ENCODE data around the gene RMRP.

RMRP gene

DNA sequence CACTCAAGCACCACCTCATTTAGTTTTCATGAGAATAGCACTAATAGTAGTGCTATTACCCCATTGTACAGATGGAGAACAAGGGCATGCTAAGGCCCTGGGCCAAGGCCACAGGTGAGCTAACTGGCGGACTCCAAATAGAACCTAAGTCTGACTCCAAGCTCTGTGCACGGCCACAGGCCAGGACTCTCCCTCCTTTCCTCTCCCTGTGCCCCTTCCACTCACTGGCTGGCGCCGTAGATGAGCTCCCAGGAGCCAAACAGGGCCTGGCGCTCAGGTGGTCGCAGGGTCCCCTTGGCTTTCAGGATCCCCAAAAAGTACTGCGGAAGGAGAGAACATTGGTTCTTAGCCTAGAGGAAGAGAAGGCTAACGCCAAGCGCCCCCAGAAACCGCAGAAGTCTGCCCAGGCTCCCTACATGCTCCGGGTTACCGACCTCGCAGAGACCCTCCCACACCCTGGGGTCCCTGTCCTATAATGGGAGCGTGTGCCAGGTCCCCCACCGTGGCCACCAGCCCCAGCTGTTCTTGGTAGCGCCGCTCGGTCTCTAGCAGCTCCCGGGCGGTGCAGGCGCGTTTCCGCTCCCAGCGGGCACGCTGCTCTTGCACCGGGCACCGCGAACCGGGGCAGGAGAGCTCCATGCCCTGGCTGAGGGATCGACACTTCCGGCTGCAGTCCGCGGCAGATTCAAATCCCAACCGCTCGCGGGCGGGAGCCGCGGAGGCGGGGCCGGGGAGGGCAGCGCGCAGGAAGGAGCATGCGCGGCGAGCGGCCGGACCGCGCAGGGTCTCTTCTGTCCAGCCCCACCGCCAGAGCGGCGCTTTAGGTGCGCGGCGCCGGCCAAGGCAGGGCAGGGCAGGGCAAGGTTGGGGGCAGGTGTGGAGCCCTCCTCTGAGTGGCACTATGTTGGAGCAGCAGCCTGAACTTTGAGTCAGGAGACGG is 7.0 kb upstream of the RMRP start, which contains the start of gene ARHGEF39:
Gene ARHGEF39 (minus strand): TSS at position 665 of the 940 bp plus-strand sequence. CDS start 26 bp downstream, at position 639.
- Mint-ChIP-seq H3K9me3 (no peaks in the 10 kb centered on the region), H3K27me3 (peaks cover 2% of the 10 kb centered on the region), H3K36me3 (ENCODE audit: low read depth) (peaks cover 24% of the 10 kb centered on the region), H3K4me1 (peaks cover 53% of the 10 kb centered on the region), H3K4me3 (peak within 1 kb of the TSS; percentile 81), H3K27ac (peak within 1 kb of the TSS; percentile 72)
- ATAC-seq (peak; percentile 88), DNase-seq (peak; percentile 84)

DNA sequence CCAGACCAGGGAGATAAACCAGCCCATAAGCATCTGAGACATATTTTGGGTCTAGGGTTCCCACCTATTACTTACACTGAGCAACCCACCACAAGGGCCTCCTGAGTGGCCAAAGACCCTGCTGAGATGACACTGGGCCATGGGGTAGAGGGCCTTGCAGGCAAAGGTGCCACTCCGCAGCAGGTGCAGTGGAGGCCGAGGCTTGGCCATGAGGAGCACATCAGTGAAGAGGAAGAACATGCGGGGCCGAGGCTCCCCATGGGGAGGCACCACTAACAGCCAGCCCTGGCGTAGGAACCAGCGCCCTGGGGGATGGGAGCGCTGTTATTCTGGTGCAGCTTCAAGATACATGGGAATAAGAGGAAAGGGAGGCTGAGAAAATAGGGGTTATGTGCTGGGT is 4.6 kb upstream of the RMRP start:
- Mint-ChIP-seq H3K27ac (no peak overlapping the region), H3K9me3 (peaks cover 4% of the 10 kb centered on the region), H3K4me3 (no peak overlapping the region), H3K36me3 (ENCODE audit: low read depth) (peaks cover 35% of the 10 kb centered on the region), H3K27me3 (peaks cover 6% of the 10 kb centered on the region), H3K4me1 (peaks cover 69% of the 10 kb centered on the region)
- DNase-seq (no peak), ATAC-seq (no peak)

DNA sequence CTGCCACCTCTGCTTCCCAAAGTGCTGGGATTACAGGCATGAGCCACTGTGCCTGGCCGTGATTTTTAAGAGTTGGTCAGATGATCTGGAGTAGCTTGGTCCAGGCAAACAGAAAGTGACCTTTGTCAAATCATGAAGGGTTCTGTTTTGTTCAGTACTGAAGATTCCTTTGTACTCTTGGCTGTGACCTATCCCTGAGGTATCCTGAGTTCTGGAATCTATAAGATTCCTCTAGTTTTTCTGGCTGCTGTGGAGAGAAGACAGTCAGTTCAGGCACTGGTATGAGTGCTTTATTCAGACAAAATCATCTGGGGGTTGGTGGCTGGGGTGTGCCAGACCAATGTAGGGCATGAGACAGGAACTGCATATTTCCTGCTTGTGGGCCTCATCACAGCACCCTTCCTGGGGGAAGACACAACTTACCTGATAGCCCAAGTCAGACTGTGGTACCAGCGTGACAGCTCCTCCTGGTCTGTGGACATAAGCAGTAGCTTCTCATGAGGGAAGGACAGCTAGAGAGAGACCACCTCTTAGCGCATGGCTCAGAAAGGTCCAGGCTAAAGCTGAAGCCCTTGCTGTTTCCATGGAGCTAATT is 4.0 kb upstream of the RMRP start:
- ATAC-seq (no peak), DNase-seq (no peak)
- H3K27me3 Mint-ChIP-seq = peaks cover 6% of the 10 kb centered on the region
- H3K27ac Mint-ChIP-seq = peak overlapping the region; percentile 60
- peaks cover 74% of the 10 kb centered on the region for H3K4me1 Mint-ChIP-seq
- peaks cover 35% of the 10 kb centered on the region for H3K36me3 Mint-ChIP-seq (ENCODE audit: low read depth)
- peaks cover 4% of the 10 kb centered on the region for H3K9me3 Mint-ChIP-seq
- H3K4me3 Mint-ChIP-seq = no peak overlapping the region

DNA sequence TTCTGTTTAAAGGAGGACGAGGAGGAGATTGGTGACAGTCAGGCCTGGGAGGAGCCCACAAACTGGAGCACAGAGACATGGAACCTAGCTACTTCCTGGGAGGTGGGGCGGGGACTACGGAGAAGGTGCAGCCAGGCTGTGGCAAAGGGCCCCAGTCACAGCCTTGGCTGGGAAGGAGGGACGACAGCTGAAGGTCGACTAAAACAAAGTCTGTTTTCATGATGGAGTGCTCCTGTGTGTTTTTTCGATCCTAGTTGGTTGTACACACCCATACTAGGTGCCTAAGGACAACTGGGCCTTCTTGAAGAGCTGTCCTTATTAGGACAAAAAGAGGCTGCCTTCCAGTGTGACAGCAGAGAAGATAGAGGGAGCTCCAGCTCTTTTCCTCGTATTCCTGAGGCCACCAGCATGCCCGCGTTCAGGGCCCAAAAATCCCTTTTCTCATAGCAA is 3.2 kb upstream of the RMRP start:
- Mint-ChIP-seq H3K4me3 (no peak overlapping the region), H3K36me3 (ENCODE audit: low read depth) (peaks cover 35% of the 10 kb centered on the region), H3K27ac (no peak overlapping the region), H3K9me3 (peaks cover 4% of the 10 kb centered on the region), H3K27me3 (peaks cover 5% of the 10 kb centered on the region), H3K4me1 (peaks cover 83% of the 10 kb centered on the region)
- ATAC-seq = no peak
- no peak for DNase-seq

DNA sequence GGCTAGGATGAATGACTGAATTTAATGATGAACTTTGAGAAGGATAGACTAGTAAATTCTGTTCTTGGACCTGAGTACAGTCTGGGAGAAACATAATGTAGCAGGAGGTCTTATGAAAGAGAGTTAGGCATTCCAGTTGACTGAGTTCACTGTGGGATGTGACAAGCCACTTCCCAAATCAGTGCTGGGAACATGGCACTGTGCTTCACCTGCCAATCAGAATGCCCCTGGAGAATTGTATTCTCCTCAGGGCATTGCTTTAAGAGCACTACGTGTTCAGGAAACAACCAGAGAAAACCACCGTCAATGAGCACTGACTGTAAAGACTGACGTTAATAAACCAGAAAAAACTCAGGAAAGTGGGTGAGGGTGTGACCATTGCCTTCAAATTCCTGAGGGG is 1.5 kb upstream of the RMRP start:
- H3K9me3 Mint-ChIP-seq = peaks cover 4% of the 10 kb centered on the region

DNA sequence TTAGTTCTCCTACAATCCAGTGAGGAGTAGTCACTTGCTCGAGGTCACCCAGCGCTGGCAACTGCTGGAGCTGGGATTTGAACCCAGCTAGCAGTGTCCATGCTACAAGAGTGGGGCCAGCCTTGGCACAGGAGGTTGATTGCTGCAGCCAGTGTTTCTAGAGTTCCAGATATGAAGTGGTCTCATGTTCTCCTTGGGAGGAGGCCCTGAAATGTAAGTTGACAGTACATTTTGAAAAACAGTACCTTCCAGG is 1.1 kb upstream of the RMRP start:
- Mint-ChIP-seq H3K4me1 (peaks cover 72% of the 10 kb centered on the region), H3K36me3 (ENCODE audit: low read depth) (peaks cover 35% of the 10 kb centered on the region), H3K27ac (peak overlapping the region; percentile 100), H3K4me3 (peak overlapping the region; percentile 86), H3K9me3 (peaks cover 4% of the 10 kb centered on the region), H3K27me3 (peaks cover 5% of the 10 kb centered on the region)
- DNase-seq (no peak), ATAC-seq (no peak)

More for the DNA sequence above, 1.5 kb upstream of the RMRP start:
- Mint-ChIP-seq H3K4me1 (peaks cover 76% of the 10 kb centered on the region), H3K4me3 (peak overlapping the region; percentile 86), H3K27me3 (peaks cover 5% of the 10 kb centered on the region), H3K36me3 (ENCODE audit: low read depth) (peaks cover 35% of the 10 kb centered on the region), H3K27ac (peak overlapping the region; percentile 100)
- no peak for DNase-seq
- no peak for ATAC-seq

DNA sequence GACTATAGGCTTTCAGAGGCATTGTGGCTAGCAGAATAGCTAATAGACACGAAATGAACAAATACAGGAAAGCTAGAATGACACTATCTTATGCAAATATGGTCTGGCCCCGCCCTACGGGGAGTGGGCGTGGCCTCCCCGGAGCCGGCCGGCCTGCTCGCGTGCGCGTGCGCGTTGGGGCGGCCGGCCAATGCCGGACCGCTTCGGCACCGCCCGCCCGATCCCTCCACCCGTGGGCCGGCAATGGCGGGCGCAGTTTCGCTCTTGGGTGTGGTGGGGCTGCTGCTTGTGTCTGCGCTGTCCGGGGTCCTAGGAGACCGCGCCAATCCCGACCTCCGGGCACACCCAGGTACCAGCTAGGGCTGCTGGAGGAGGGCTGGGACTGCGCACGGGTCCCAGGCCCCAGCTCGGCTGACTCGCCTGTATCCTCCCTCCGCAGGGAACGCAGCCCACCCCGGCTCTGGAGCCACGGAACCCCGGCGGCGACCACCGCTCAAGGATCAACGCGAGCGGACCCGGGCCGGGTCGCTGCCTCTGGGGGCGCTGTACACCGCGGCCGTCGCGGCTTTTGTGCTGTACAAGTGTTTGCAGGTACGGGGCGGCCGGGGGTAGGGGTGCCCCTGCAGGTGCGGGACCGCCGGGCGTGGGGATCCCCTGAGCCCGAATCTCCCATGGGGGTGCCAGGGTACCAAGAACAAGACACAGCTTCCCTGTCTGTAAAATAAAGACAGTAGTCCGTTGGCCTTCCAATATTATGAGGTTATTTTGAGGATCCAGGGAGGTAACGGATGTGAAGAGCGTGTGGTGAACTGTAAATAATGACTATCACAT is 533 bp upstream of the RMRP start, which contains the start of gene CCDC107:
Gene CCDC107 (plus strand): TSS at position 156 of the 831 bp plus-strand sequence. CDS start 88 bp downstream, at position 244.
- Mint-ChIP-seq H3K9me3 (peaks cover 4% of the 10 kb centered on the region), H3K36me3 (ENCODE audit: low read depth) (peaks cover 35% of the 10 kb centered on the region), H3K4me1 (peaks cover 67% of the 10 kb centered on the region), H3K27me3 (peaks cover 5% of the 10 kb centered on the region), H3K4me3 (peak within 1 kb of the TSS; percentile 86), H3K27ac (peak within 1 kb of the TSS; percentile 100)
- DNase-seq (peak; percentile 86), ATAC-seq (peak; percentile 57)

DNA sequence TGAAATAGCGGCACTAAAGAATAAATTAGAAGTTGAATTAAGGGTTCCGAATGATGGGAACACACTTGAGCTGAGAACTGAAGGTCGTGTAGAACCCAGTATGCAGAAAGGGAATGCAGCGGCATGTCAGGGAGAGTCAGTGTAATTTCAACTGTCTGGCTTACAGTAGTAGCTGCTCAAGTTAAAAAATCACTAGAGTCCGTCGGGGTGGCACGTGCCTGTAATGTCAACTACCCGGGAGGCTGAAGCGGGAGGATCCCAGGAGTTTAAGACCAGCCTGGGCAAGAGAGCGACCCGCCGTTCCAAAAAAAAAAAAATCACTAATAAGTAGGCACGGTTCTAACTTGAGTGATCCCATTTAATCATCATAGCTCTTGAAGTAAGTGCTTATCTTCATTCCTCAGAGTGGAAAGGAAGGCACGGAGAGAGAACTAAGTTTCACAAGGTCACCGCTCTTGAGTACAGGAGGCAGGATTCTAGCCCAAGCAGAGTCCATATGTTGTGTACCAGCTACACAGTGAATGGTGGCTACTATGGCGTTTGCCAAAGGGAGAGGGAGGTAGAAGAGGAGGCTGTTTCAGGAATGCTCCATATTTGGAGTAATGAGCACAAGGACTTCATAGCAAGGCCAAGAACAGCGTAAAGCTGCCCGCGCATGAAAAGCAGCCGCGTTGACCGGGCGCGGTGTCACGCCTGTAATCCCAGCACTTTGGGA is 831 bp downstream of the RMRP start:
- Mint-ChIP-seq H3K9me3 (peaks cover 4% of the 10 kb centered on the region), H3K36me3 (ENCODE audit: low read depth) (peaks cover 28% of the 10 kb centered on the region), H3K27me3 (peaks cover 5% of the 10 kb centered on the region), H3K27ac (peak overlapping the region; percentile 100), H3K4me3 (peak overlapping the region; percentile 86), H3K4me1 (peaks cover 60% of the 10 kb centered on the region)
- no peak for DNase-seq
- no peak for ATAC-seq

DNA sequence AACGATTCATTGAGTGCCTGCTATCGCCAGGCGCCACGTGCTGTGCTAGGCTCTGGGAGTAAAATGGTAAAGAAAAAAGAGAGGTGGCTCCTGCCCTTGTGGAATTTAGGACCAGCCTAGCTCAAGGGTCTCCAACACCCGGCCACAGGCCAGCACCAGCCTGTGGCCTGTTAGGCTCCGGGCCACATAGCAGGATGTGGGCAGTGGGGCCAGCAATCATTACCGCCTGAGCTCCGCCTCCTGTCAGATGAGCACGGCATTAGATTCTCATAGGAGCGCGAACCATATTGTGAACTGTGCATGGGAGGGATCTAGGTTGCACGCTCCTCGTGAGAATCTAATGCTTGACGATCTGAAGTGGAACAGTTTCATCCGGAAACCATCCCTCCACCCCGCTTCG is 1.5 kb downstream of the RMRP start:
- Mint-ChIP-seq H3K27me3 (peaks cover 5% of the 10 kb centered on the region), H3K9me3 (peaks cover 4% of the 10 kb centered on the region), H3K36me3 (ENCODE audit: low read depth) (peaks cover 24% of the 10 kb centered on the region), H3K4me3 (peak overlapping the region; percentile 86), H3K27ac (peak overlapping the region; percentile 100), H3K4me1 (peaks cover 62% of the 10 kb centered on the region)
- ATAC-seq = no peak
- DNase-seq = no peak

DNA sequence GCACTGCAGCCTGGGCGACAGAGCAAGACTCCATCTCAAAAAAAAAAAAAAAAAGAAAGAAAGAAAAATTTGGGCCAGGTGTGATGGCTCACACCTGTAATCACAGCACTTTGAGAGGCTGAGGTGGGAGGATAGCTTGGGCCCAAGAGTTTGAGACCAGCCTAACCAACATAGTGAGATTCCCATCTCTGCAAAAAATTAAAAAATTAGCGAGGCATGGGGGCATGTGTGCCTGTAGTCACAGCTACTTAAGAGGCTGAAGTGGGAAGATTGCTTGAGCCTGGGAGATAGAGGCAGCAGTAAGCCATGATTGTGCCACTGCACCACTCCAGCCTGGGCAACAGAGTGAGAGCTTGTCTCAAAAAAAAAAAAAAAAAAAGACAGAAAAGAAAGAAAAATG is 4.2 kb downstream of the RMRP start:
- Mint-ChIP-seq H3K4me3 (no peak overlapping the region), H3K27me3 (peaks cover 5% of the 10 kb centered on the region), H3K9me3 (peaks cover 4% of the 10 kb centered on the region), H3K4me1 (peaks cover 55% of the 10 kb centered on the region), H3K27ac (no peak overlapping the region), H3K36me3 (ENCODE audit: low read depth) (peaks cover 4% of the 10 kb centered on the region)
- no peak for DNase-seq
- ATAC-seq = no peak

DNA sequence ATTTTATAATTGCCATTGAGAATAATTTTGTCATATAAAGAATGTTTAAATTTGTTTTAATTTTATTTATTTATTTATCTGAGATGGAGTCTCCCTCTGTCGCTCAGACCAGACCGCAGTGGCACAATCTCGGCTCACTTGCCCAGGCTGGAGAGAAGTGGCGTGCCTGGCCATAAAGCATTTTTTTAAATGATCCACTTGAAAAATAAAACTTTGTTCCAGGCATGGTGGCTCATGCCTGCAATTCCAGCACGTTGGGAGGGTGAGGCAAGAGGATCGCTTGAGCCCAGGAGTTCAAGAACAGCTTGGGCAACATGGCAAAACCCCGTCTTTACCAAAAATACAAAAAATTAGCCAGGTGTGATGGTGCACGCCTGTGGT is 5.0 kb downstream of the RMRP start:
- ATAC-seq = no peak
- H3K36me3 Mint-ChIP-seq (ENCODE audit: low read depth) = peaks cover 2% of the 10 kb centered on the region
- peaks cover 2% of the 10 kb centered on the region for H3K27me3 Mint-ChIP-seq

DNA sequence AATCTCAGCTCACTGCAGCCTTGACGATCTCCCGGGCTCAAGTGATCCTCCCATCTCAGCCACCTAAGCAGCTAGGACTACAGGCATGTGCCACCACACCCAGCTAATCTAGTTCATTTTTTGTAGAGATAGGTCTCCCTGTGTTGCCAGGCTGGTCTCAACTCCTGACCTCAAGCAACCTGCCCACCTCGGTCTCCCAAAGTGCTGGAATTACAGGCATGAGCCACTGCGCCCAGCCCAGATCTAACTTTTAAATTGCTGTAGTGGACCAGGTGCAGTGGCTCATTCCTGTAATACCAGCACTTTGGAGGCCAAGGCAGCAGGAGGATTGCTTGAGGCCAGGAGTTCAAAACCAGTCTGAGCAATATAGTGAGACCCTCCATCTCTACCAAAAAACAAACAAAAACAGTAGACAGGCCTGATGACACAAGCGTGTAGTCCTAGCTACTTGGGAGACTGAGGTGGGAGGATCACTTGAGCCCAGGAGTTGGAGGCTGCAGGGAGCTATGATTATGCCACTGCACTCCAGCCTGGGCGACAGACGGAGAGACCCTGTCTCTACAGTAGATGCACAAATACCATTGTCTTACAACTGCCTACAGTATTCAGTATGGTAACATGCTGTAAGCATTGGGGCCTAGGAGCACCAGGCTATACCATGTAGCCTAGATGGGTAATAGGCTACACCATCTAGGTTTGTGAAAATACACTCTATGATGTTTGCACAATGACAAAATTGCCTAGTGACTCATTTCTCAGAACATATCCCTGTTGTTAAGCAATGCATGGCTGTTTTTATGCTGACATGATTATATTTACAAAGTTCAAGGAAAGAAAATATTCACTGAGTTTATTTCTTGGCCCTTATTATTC is 5.6 kb downstream of the RMRP start:
- Mint-ChIP-seq H3K36me3 (ENCODE audit: low read depth) (no peaks in the 10 kb centered on the region), H3K27ac (no peak overlapping the region), H3K4me1 (peaks cover 61% of the 10 kb centered on the region), H3K27me3 (no peaks in the 10 kb centered on the region), H3K4me3 (no peak overlapping the region), H3K9me3 (no peaks in the 10 kb centered on the region)
- no peak for ATAC-seq
- DNase-seq = no peak

More for the DNA sequence above, 5.0 kb downstream of the RMRP start:
- Mint-ChIP-seq H3K4me3 (no peak overlapping the region), H3K4me1 (peaks cover 61% of the 10 kb centered on the region), H3K27ac (no peak overlapping the region), H3K9me3 (peaks cover 2% of the 10 kb centered on the region)
- no peak for DNase-seq
